Panc1 (cell line): Measurements from ENCODE around the gene ENOX1. TPM values are rescaled to one million over a fixed set of nuclear protein-coding genes. Genes with fewer than 3 reads are reported as not detected.

Source experiments
- ATAC-seq: fragments of 200-7000 bp; cut with Tn5 transposase; 2 replicates; pipeline ENCODE4 v1.9.1; 2020; ENCODE audit warnings: mild to moderate bottlenecking, moderate library complexity
- BruUV-seq: library from RNA; stranded (reverse); fragments of 400-500 nt; replicated peaks from 2 replicates; lab custom pipeline; 2021; lab: Mats Ljungman, UMichigan
- CTCF ChIA-PET: fragments of 300-600 bp; sonication (Branson Sonifier 250); formaldehyde crosslinking; loops from one replicate; lab custom pipeline; 2022; ENCODE audit warnings: antibody characterized with exemption; lab: Charles Lee
- POLR2A ChIA-PET: fragments of 300-600 bp; sonication (Branson Sonifier 250); formaldehyde crosslinking; loops from one replicate; lab custom pipeline; 2022; ENCODE audit warnings: antibody characterized with exemption; lab: Charles Lee
- DNase-seq: peaks from one replicate; pipeline ENCODE4 v3.0.0-alpha.2; 2010; ENCODE audit warnings: low read depth, low spot score
- H3K27ac ChIP-seq: 2 replicates; pipeline ENCODE4 v1.5.1; 2011; ENCODE audit warnings: mild to moderate bottlenecking, low read length, inconsistent platforms
- H3K27me3 ChIP-seq: fragments of 200-500 bp; sonication (Bioruptor generic); 2 replicates; pipeline ENCODE4 v1.6.0; 2014; ENCODE audit warnings: low read length, inconsistent platforms; ENCODE audit not compliant: control insufficient read depth, insufficient read depth
- H3K36me3 ChIP-seq: fragments of 200-500 bp; sonication (Bioruptor generic); 2 replicates; pipeline ENCODE4 v1.5.1; 2014; ENCODE audit warnings: inconsistent platforms, mild to moderate bottlenecking, low read length, moderate library complexity; ENCODE audit not compliant: control insufficient read depth, insufficient read depth
- H3K4me1 ChIP-seq: 2 replicates; pipeline ENCODE4 v1.5.1; 2011; ENCODE audit warnings: inconsistent platforms, mild to moderate bottlenecking, low read length, moderate library complexity; ENCODE audit not compliant: control insufficient read depth, insufficient read depth
- H3K4me3 ChIP-seq, 2 experiments: 2 replicates each; pipeline ENCODE4 v1.5.1; 2011 to 2012; ENCODE audit warnings: low read depth in 2 of 2, low read length in 2 of 2, mild to moderate bottlenecking in 2 of 2, inconsistent platforms in 1 of 2, moderate library complexity in 1 of 2
- H3K9me3 ChIP-seq: fragments of 200-500 bp; sonication (Bioruptor generic); 2 replicates; pipeline ENCODE4 v1.5.1; 2014; ENCODE audit warnings: low read depth, mild to moderate bottlenecking, inconsistent platforms, low read length, moderate library complexity; ENCODE audit not compliant: control insufficient read depth, insufficient read depth
- CTCF ChIP-seq: fragments of 450-650 bp; IDR thresholded peaks from 2 replicates; pipeline ENCODE4 v1.5.1; 2017; ENCODE audit warnings: mild to moderate bottlenecking
- POLR2AphosphoS5 ChIP-seq: IDR thresholded peaks from 2 replicates; pipeline ENCODE4 v1.6.1; 2012; ENCODE audit warnings: mild to moderate bottlenecking, low read depth, low read length, moderate library complexity
- REST ChIP-seq, 2 experiments: IDR thresholded peaks; 2 replicates each; pipeline ENCODE4 v1.6.1; 2011 to 2012; ENCODE audit warnings: low read depth in 2 of 2, control low read depth in 1 of 2, low read length in 1 of 2, mild to moderate bottlenecking in 1 of 2, moderate library complexity in 1 of 2; ENCODE audit not compliant: insufficient read depth in 1 of 2
- SIN3A ChIP-seq: IDR thresholded peaks from 2 replicates; pipeline ENCODE4 v1.6.1; 2012; ENCODE audit warnings: low read depth, mild to moderate bottlenecking, low read length, moderate library complexity, borderline replicate concordance; ENCODE audit not compliant: insufficient read depth
- TCF7L2 ChIP-seq: IDR thresholded peaks from 2 replicates; pipeline ENCODE4 v1.6.1; 2011; ENCODE audit warnings: mild to moderate bottlenecking, low read depth, low read length, inconsistent platforms
- in situ Hi-C: cut with HindIII; loops from 2 replicates; pipeline ENCODE4 v1.10.0; 2016; ENCODE audit warnings: low sequenced_read_pairs, low pct_unique_long_range_greater_than_20kb
- intact Hi-C: fragments of 100-400 bp; cut with micrococcal nuclease; formaldehyde crosslinking; loops from one replicate; pipeline ENCODE4 v1.10.0; 2022; ENCODE audit not compliant: unreplicated experiment
- total RNA-seq: library from RNA; stranded (reverse); gene quantifications from one replicate; pipeline ENCODE4 v1.2.1, GENCODE V29; 2021; ENCODE audit not compliant: unreplicated experiment

ENOX1 gene
- total RNA-seq, 1 experiment from 2014 or later: 0.23 TPM

GRCh38 chr13:43205416-43205815 lies 581.4 kb downstream of the ENOX1 start:
- intact Hi-C loops (no loop called here), in situ Hi-C loops (no loop called here)
- no peak for DNase-seq
- ChIA-PET CTCF (no interaction called here), POLR2A (no interaction called here)
- Histone ChIP-seq H3K27ac (no peak overlapping the region), H3K36me3 (no peaks in the 10 kb centered on the region), H3K9me3 (no peaks in the 10 kb centered on the region), H3K4me3 (no peak overlapping the region), H3K4me1 (no peaks in the 10 kb centered on the region), H3K27me3 (no peaks in the 10 kb centered on the region)
- no peak for ATAC-seq
- no peak for TF ChIP-seq TCF7L2
- TF ChIP-seq REST (IDR thresholded peaks at IDR 0.05; ENCODE audit: insufficient read depth in 1 of 2, low read depth in 2 of 2, low read length in 1 of 2): no peak
- no peak for TF ChIP-seq SIN3A
- TF ChIP-seq POLR2AphosphoS5: no peak
- no peak for TF ChIP-seq CTCF
- BruUV-seq: no TSS peak

GRCh38 chr13:43204591-43204990 lies 582.2 kb downstream of the ENOX1 start:
- Histone ChIP-seq H3K4me3 (no peak overlapping the region), H3K4me1 (no peaks in the 10 kb centered on the region), H3K36me3 (no peaks in the 10 kb centered on the region), H3K9me3 (no peaks in the 10 kb centered on the region), H3K27ac (no peak overlapping the region), H3K27me3 (no peaks in the 10 kb centered on the region)
- in situ Hi-C loops (no loop called here), intact Hi-C loops (no loop called here)
- BruUV-seq: no TSS peak
- POLR2A ChIA-PET: no interaction called here
- TF ChIP-seq SIN3A: no peak
- no peak for TF ChIP-seq REST (IDR thresholded peaks at IDR 0.05; ENCODE audit: insufficient read depth in 1 of 2, low read depth in 2 of 2, low read length in 1 of 2)
- TF ChIP-seq CTCF: no peak
- no peak for TF ChIP-seq POLR2AphosphoS5
- TF ChIP-seq TCF7L2: no peak
- CTCF ChIA-PET: no interaction called here
- DNase-seq (no peak), ATAC-seq (no peak)
